Activated CD4-positive, alpha-beta T cell treated with anti-CD3 and anti-CD28 coated beads for 36 hours (primary cell): Measurements from ENCODE around the gene PIGK. TPM values are rescaled to one million over a fixed set of nuclear protein-coding genes. Genes with fewer than 3 reads are reported as not detected.

Experiments used
- ATAC-seq: fragments of 200-7000 bp; cut with Tn5 transposase; one replicate; pipeline ENCODE4 v1.10.0; 2021; ENCODE audit warnings: mild to moderate bottlenecking, moderate library complexity
- CTCF ChIA-PET: fragments of 350-600 bp; sonication (Branson Sonifier 250); formaldehyde crosslinking; loops from one replicate; lab custom pipeline; 2021; ENCODE audit warnings: antibody characterized with exemption; lab: Charles Lee
- POLR2A ChIA-PET: fragments of 350-600 bp; sonication (Branson Sonifier 250); formaldehyde crosslinking; loops from one replicate; lab custom pipeline; 2021; ENCODE audit warnings: antibody characterized with exemption, inconsistent platforms; lab: Charles Lee
- DNase-seq: peaks from one replicate; pipeline ENCODE4 v3.0.0-alpha.2; 2020
- H3K27ac Mint-ChIP-seq: one replicate; pipeline ENCODE4 v1.8.0; 2021; ENCODE audit warnings: mixed read lengths
- H3K27me3 Mint-ChIP-seq: one replicate; pipeline ENCODE4 v1.8.0; 2021; ENCODE audit warnings: mixed read lengths
- H3K36me3 Mint-ChIP-seq: one replicate; pipeline ENCODE4 v1.8.0; 2021; ENCODE audit warnings: low read depth, mixed read lengths
- H3K4me1 Mint-ChIP-seq: one replicate; pipeline ENCODE4 v1.8.0; 2021; ENCODE audit warnings: mixed read lengths
- H3K4me3 Mint-ChIP-seq: one replicate; pipeline ENCODE4 v1.8.0; 2021; ENCODE audit warnings: mild to moderate bottlenecking, moderate library complexity, mixed read lengths
- H3K9me3 Mint-ChIP-seq: one replicate; pipeline ENCODE4 v1.8.0; 2021; ENCODE audit warnings: low read depth, mixed read lengths
- intact Hi-C, 2 experiments: fragments of 100-400 bp; cut with DNase I in 1 of 2; cut with micrococcal nuclease in 1 of 2; formaldehyde crosslinking; loops; one replicate each; pipeline versions ENCODE4 v1.14.2 to v1.15.1; 2022 to 2024; cut with DNase I, micrococcal nuclease
- total RNA-seq, 2 experiments: library from RNA; stranded (reverse); gene quantifications; one replicate each; pipeline ENCODE4 v1.2.3, GENCODE V29; 2021

PIGK gene
- total RNA-seq, 2 experiments from 2014 or later, result 19.3 to 19.7 TPM

DNA sequence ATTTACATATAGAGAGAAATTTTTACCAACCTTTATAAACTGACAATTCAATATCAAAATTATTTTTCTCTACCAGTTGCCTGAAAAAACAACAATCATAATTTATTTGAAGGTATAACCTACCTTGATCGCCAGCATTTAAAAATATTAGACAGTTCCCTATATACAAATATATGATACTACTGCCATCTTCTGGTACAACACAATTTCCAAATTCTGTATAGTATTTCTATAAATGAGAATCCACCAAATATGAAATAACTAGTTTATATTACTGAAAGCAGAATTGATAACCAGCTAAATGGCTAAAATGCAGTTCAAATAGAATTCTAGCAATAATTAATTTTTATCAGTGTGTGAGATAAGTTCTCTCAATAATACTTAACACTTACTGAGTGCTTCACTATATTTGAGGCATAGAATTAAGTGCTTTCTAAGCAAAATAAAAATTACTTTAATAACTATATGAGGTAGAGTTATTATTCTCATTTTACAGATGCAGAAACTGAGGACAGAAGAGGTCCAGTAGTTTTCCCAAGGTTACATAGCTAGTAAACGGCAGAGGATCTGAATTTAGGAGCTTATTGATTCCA lies 75.6 kb downstream of the PIGK start:
- CTCF ChIA-PET, result interaction anchor here (0.6 to 1.3 kb wide), 2 partner anchors 17 to 974 kb away, joined by 3 read pairs; no protein-coding TSS in a partner anchor
- H3K27ac Mint-ChIP-seq, result no peak overlapping the region
- no peak for ATAC-seq
- H3K9me3 Mint-ChIP-seq, result no peaks in the 10 kb centered on the region
- POLR2A ChIA-PET, result no interaction called here
- peaks cover 4% of the 10 kb centered on the region for H3K4me1 Mint-ChIP-seq
- no peak overlapping the region for H3K4me3 Mint-ChIP-seq
- intact Hi-C loops, result loop anchor here (1.0 to 10.0 kb wide), 6 partner anchors 243 to 1151 kb away; no protein-coding TSS in a partner anchor
- no peaks in the 10 kb centered on the region for H3K27me3 Mint-ChIP-seq
- DNase-seq, result no peak
- H3K36me3 Mint-ChIP-seq, result no peaks in the 10 kb centered on the region

DNA sequence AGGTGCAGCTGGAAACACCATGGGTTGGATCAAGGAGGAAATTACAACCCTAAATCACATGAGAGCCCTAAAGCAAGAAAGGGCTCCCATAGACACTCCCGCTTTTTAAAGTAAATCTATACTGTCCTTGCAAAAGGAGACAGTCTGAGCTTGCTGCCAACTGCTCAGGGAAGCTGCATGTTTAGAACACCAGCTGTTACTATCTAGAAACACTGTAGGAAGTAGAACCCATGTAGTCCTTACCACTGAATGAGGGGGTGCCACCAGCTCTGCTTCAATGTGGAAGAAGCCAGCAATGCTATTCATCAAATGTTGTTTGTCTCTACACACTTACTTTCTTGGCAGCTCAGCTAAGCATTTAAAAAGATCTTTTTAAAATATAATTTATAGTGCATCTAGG lies 79.8 kb downstream of the PIGK start:
- H3K36me3 Mint-ChIP-seq, result no peaks in the 10 kb centered on the region
- intact Hi-C loops, result no loop called here
- ATAC-seq, result no peak
- no peaks in the 10 kb centered on the region for H3K4me1 Mint-ChIP-seq
- H3K9me3 Mint-ChIP-seq, result no peaks in the 10 kb centered on the region
- no peak for DNase-seq
- no peak overlapping the region for H3K27ac Mint-ChIP-seq
- no peak overlapping the region for H3K4me3 Mint-ChIP-seq
- no peaks in the 10 kb centered on the region for H3K27me3 Mint-ChIP-seq
- CTCF ChIA-PET, result interaction anchor here (0.6 to 1.7 kb wide), 2 partner anchors 394 to 569 kb away, joined by 3 to 6 read pairs; no protein-coding TSS in a partner anchor
- POLR2A ChIA-PET, result no interaction called here

DNA sequence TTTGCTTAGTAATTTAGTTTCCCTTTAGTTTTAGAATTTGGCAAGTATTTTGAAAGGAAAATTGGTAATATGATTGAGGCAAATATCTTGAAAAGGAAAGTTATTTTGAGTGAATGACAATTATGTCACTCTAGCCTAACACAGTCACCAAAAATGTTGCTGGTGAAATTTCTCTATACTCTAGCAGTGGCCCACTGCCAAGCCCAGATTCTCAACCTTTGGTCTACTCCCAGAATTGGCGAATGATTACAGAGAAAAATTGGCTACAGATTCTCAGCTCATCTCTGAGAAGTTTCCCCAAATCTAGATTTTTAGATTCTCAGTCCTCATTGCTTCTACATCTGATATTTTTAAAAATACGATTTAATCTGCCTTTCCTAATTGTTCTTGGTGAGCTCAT lies 84.9 kb downstream of the PIGK start:
- ChIA-PET CTCF (interaction anchor here (0.6 kb wide), 1 partner anchor 458 kb away, joined by 3 read pairs; no protein-coding TSS in a partner anchor), POLR2A (no interaction called here)
- DNase-seq (no peak), ATAC-seq (no peak)
- no peak overlapping the region for H3K27ac Mint-ChIP-seq
- no peaks in the 10 kb centered on the region for H3K4me1 Mint-ChIP-seq
- no peaks in the 10 kb centered on the region for H3K27me3 Mint-ChIP-seq
- intact Hi-C loops, result no loop called here
- H3K4me3 Mint-ChIP-seq, result no peak overlapping the region
- no peaks in the 10 kb centered on the region for H3K36me3 Mint-ChIP-seq
- H3K9me3 Mint-ChIP-seq, result no peaks in the 10 kb centered on the region

GRCh38 chr1:77133731-77134358 lies 85.4 kb downstream of the PIGK start:
- no peak for DNase-seq
- ATAC-seq, result no peak
- Mint-ChIP-seq H3K9me3 (no peaks in the 10 kb centered on the region), H3K4me3 (no peak overlapping the region), H3K36me3 (no peaks in the 10 kb centered on the region), H3K27me3 (no peaks in the 10 kb centered on the region), H3K27ac (no peak overlapping the region), H3K4me1 (no peaks in the 10 kb centered on the region)
- ChIA-PET POLR2A (no interaction called here), CTCF (interaction anchor here (0.6 kb wide), 1 partner anchor 458 kb away, joined by 3 read pairs; no protein-coding TSS in a partner anchor)
- intact Hi-C loops, result no loop called here

- intact Hi-C loops, result loop anchor here (1.0 to 5.0 kb wide), 6 partner anchors 224 to 1134 kb away; no protein-coding TSS in a partner anchor
- ATAC-seq (peak; percentile 44), DNase-seq (peak; percentile 15)
- ChIA-PET POLR2A (no interaction called here), CTCF (interaction anchor here (0.7 to 1.4 kb wide), 4 partner anchors 17 to 1134 kb away, joined by 3 to 6 read pairs (median 3); no protein-coding TSS in a partner anchor)
- no peaks in the 10 kb centered on the region for H3K9me3 Mint-ChIP-seq
- H3K4me3 Mint-ChIP-seq, result no peak overlapping the region
- H3K4me1 Mint-ChIP-seq, result no peaks in the 10 kb centered on the region
- no peak overlapping the region for H3K27ac Mint-ChIP-seq
- H3K36me3 Mint-ChIP-seq, result peaks cover 5% of the 10 kb centered on the region
- no peaks in the 10 kb centered on the region for H3K27me3 Mint-ChIP-seq
These were observed 92.9 kb downstream of the PIGK start for GRCh38 chr1:77126307-77126706.

GRCh38 chr1:77121503-77121902 lies 97.7 kb downstream of the PIGK start:
- no peak for ATAC-seq
- intact Hi-C loops, result no loop called here
- POLR2A ChIA-PET, result no interaction called here
- no peak overlapping the region for H3K27ac Mint-ChIP-seq
- H3K4me1 Mint-ChIP-seq, result no peaks in the 10 kb centered on the region
- no peak for DNase-seq
- no peaks in the 10 kb centered on the region for H3K9me3 Mint-ChIP-seq
- H3K27me3 Mint-ChIP-seq, result no peaks in the 10 kb centered on the region
- peaks cover 9% of the 10 kb centered on the region for H3K36me3 Mint-ChIP-seq
- H3K4me3 Mint-ChIP-seq, result no peak overlapping the region
- CTCF ChIA-PET, result interaction anchor here (0.8 kb wide), 1 partner anchor 63 kb away, joined by 3 read pairs; no protein-coding TSS in a partner anchor

DNA sequence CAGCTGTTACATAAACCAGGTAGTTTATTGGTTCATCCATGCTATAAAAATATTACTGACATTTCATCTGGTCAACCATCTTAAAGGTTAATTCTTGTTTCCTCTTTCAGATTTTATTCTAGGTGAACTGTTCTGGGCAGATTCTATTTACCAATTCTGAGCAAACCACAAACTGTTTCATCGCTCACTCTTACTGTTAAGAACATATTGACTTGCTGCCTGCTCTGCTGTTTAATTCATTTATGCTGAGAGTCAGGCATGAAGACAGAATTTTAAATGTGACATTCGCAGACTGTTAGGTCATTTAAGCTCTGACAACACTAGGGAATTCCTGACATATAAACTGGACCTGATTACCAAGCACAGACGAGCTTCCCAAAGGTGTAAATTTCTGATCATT lies 98.3 kb downstream of the PIGK start:
- ChIA-PET CTCF (interaction anchor here (0.8 kb wide), 1 partner anchor 63 kb away, joined by 3 read pairs; no protein-coding TSS in a partner anchor), POLR2A (no interaction called here)
- Mint-ChIP-seq H3K9me3 (no peaks in the 10 kb centered on the region), H3K36me3 (peaks cover 7% of the 10 kb centered on the region), H3K27ac (no peak overlapping the region), H3K4me1 (no peaks in the 10 kb centered on the region), H3K27me3 (no peaks in the 10 kb centered on the region), H3K4me3 (no peak overlapping the region)
- ATAC-seq, result no peak
- intact Hi-C loops, result no loop called here
- no peak for DNase-seq

DNA sequence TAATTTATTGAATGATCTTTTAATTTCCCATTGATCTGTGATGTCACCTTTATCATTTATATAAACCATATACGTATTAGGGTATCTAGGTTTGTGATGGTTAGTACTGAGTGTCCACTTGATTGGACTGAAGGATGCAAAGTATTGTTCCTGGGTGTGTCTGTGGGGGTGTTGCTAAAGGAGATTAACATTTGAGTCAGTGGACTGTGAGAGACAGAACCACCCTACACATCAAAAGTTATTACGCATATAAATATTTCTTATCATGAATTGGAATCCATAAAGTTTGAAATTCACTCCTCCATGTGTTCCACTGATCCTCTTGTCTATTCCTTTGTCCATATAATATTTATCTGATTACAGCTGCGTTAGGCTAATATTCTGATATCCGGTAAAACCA lies 100.5 kb downstream of the PIGK start:
- CTCF ChIA-PET, result no interaction called here
- intact Hi-C loops, result no loop called here
- Mint-ChIP-seq H3K4me1 (no peaks in the 10 kb centered on the region), H3K4me3 (no peak overlapping the region), H3K27me3 (no peaks in the 10 kb centered on the region), H3K36me3 (peaks cover 6% of the 10 kb centered on the region), H3K27ac (no peak overlapping the region), H3K9me3 (no peaks in the 10 kb centered on the region)
- ATAC-seq (no peak), DNase-seq (no peak)
- POLR2A ChIA-PET, result interaction anchor here (0.7 kb wide), 1 partner anchor 414 kb away, joined by 3 read pairs; no protein-coding TSS in a partner anchor

- ChIA-PET POLR2A (no interaction called here), CTCF (no interaction called here)
- peaks cover 10% of the 10 kb centered on the region for H3K36me3 Mint-ChIP-seq
- H3K9me3 Mint-ChIP-seq, result no peaks in the 10 kb centered on the region
- intact Hi-C loops, result no loop called here
- no peak overlapping the region for H3K4me3 Mint-ChIP-seq
- H3K27ac Mint-ChIP-seq, result no peak overlapping the region
- ATAC-seq (no peak), DNase-seq (no peak)
- no peaks in the 10 kb centered on the region for H3K4me1 Mint-ChIP-seq
- H3K27me3 Mint-ChIP-seq, result no peaks in the 10 kb centered on the region
These were observed 114.6 kb downstream of the PIGK start for GRCh38 chr1:77104672-77105071.

DNA sequence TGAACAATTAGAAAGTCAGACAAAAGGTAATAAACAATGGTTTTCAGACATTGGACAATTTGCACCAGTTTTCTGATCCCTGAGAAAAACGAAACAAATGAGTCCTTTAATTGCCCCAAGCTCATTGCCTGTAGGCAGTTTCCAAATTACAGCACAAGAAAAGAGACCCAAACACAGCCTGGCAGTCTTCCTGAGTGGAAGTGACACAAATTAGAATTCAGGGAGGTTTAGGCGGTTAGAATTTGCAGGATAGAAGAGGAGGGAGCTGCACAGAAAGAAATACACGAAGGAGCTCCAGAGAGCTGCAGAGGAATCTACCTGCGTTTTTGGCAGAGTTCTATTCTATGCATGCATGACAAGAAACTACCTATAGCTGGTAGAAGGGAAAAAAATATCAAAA lies 115.7 kb downstream of the PIGK start:
- H3K4me1 Mint-ChIP-seq, result no peaks in the 10 kb centered on the region
- H3K9me3 Mint-ChIP-seq, result no peaks in the 10 kb centered on the region
- no peak overlapping the region for H3K27ac Mint-ChIP-seq
- no peak for DNase-seq
- H3K4me3 Mint-ChIP-seq, result no peak overlapping the region
- H3K36me3 Mint-ChIP-seq, result peaks cover 2% of the 10 kb centered on the region
- POLR2A ChIA-PET, result no interaction called here
- H3K27me3 Mint-ChIP-seq, result no peaks in the 10 kb centered on the region
- CTCF ChIA-PET, result interaction anchor here (0.6 kb wide), 1 partner anchor 379 kb away, joined by 3 read pairs; no protein-coding TSS in a partner anchor
- no peak for ATAC-seq
- intact Hi-C loops, result no loop called here

DNA sequence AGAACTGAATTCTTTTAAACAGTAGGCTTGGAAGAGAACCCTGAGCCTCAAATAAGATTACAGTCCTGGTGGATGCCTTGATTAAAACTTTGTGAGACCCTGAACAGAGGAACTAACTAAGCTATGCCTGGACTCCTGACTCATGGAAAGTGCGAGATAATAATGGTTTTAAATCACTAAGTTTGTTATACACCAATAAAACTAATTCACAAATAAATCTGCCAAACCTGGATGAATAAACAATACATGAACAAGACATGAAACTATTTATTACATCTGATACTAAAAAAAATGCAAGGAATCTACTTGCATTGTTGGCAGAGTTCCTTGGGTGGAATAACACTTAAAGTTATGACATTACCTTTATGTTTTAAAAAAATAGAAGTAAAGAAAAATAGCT lies 118.4 kb downstream of the PIGK start:
- ATAC-seq, result no peak

More for the DNA sequence above, 118.4 kb downstream of the PIGK start:
- DNase-seq, result no peak
- no peaks in the 10 kb centered on the region for H3K4me1 Mint-ChIP-seq
- CTCF ChIA-PET, result interaction anchor here (0.7 kb wide), 1 partner anchor 28 kb away, joined by 3 read pairs; no protein-coding TSS in a partner anchor
- no peak overlapping the region for H3K27ac Mint-ChIP-seq
- intact Hi-C loops, result no loop called here
- peaks cover 9% of the 10 kb centered on the region for H3K36me3 Mint-ChIP-seq
- peaks cover 6% of the 10 kb centered on the region for H3K9me3 Mint-ChIP-seq
- H3K27me3 Mint-ChIP-seq, result no peaks in the 10 kb centered on the region
- POLR2A ChIA-PET, result no interaction called here
- no peak overlapping the region for H3K4me3 Mint-ChIP-seq
